Measurements from ENCODE around the gene MED13L. TPM values are rescaled to one million over a fixed set of nuclear protein-coding genes. Genes with fewer than 3 reads are reported as not detected.

Gene MED13L
- polyA plus RNA-seq, 1 of the 3 experiments (the other 2 are of a cell fraction) = 17.1 TPM

GRCh38 chr12:116087962-116088361 lies 189.5 kb downstream of the MED13L start:
- Histone ChIP-seq H3F3A (replicated peaks; ENCODE audit: insufficient read depth) (peaks cover 18% of the 10 kb centered on the region), H3K36me3 (replicated peaks in 1 of 2; ENCODE audit: control insufficient read depth in 1 of 2, insufficient read depth in 2 of 2, low read length in 1 of 2) (peaks cover 5 to 8% of the 10 kb centered on the region in 2 experiments), H3K4me2 (no peak overlapping the region), H2AFZ (ENCODE audit: low read depth) (no peak overlapping the region), H3K9ac (no peak overlapping the region), H3K9me2 (no peaks in the 10 kb centered on the region), H3K4me3 (ENCODE audit: low read depth in 2 of 2, low read length in 1 of 2) (no peak overlapping the region), H3K4me1 (ENCODE audit: control insufficient read depth in 1 of 2, insufficient read depth in 2 of 2, low read depth in 1 of 2, low read length in 1 of 2) (peaks cover 4 to 6% of the 10 kb centered on the region in 2 experiments; a peak in 2 of 4 replicates), H4K20me1 (ENCODE audit: insufficient read depth) (peaks cover 91% of the 10 kb centered on the region), H3K79me2 (ENCODE audit: insufficient read depth) (peaks cover 97% of the 10 kb centered on the region), H3K27me3 (ENCODE audit: insufficient read depth) (no peaks in the 10 kb centered on the region), H3K27ac (ENCODE audit: low read depth in 2 of 2, low read length in 1 of 2) (no peak overlapping the region), H3K9me3 (no peaks in the 10 kb centered on the region)
- CTCF ChIA-PET = no interaction called here
- no peak for DNase-seq
- POLR2A ChIA-PET = no interaction called here
- TF ChIP-seq NRF1 (IDR thresholded peaks at IDR 0.05; ENCODE audit: low read depth, low read length) = no peak
- TF ChIP-seq NFIC (IDR thresholded peaks at IDR 0.05; ENCODE audit: borderline replicate concordance) = no peak
- TF ChIP-seq IRF3 (IDR thresholded peaks at IDR 0.05; ENCODE audit: low read depth, low read length) = no peak
- TF ChIP-seq REST (IDR thresholded peaks at IDR 0.05; ENCODE audit: low read depth, low read length) = no peak
- TF ChIP-seq RCOR1 (IDR thresholded peaks at IDR 0.05; ENCODE audit: low read length) = no peak
- TF ChIP-seq GATA2 (CRISPR knock-in tag; IDR thresholded peaks at IDR 0.05) = no peak
- no peak for TF ChIP-seq JUND (IDR thresholded peaks at IDR 0.05)
- no peak for TF ChIP-seq YY1 (IDR thresholded peaks at IDR 0.05; ENCODE audit: low read depth)
- no peak for TF ChIP-seq RFX5 (IDR thresholded peaks at IDR 0.05; ENCODE audit: low read length)
- no peak for TF ChIP-seq TCF12 (IDR thresholded peaks at IDR 0.05)
- no peak for TF ChIP-seq FOXM1 (IDR thresholded peaks at IDR 0.05; ENCODE audit: low read depth)
- TF ChIP-seq EP300 (IDR thresholded peaks at IDR 0.05; ENCODE audit: borderline replicate concordance in 1 of 2, low read depth in 1 of 2, low read length in 1 of 2) = no peak
- TF ChIP-seq GABPA (IDR thresholded peaks at IDR 0.05; ENCODE audit: low read depth) = no peak
- no peak for TF ChIP-seq POLR2AphosphoS5 (IDR thresholded peaks at IDR 0.05; ENCODE audit: low read depth, low read length)
- no peak for TF ChIP-seq SMC3 (IDR thresholded peaks at IDR 0.05; ENCODE audit: low read depth, low read length)
- no peak for TF ChIP-seq TEAD4 (IDR thresholded peaks at IDR 0.05; ENCODE audit: borderline replicate concordance, insufficient read depth)
- no peak for TF ChIP-seq MEF2A (IDR thresholded peaks at IDR 0.05; ENCODE audit: borderline replicate concordance, low read depth)
- TF ChIP-seq RXRA (IDR thresholded peaks at IDR 0.05; ENCODE audit: borderline replicate concordance, low read depth) = no peak
- TF ChIP-seq EZH2phosphoT487 (IDR thresholded peaks at IDR 0.05; ENCODE audit: borderline replicate concordance, low read depth) = no peak
- 63% methylated on average over 1 of the region's 1 CpG for WGBS (ENCODE audit: low lambda C conversion rate)

Measured in SK-N-SH (cell line).